GM19463 (cell line): ENCODE measurements around the gene FGFRL1.
A peak's percentile ranks its signal among the peaks of the same experiment; 100 is the strongest.

Source experiments
- ATAC-seq: cut with Tn5 transposase; IDR thresholded peaks from one replicate; pipeline ENCODE4 v1.9.1; 2021; ENCODE audit warnings: mild to moderate bottlenecking, moderate library complexity; ENCODE audit not compliant: unreplicated experiment

The FGFRL1 gene

GRCh38 chr4:1011022-1011665, at the start of gene FGFRL1:
FGFRL1 (plus strand) TSS chr4:1011626; CDS start chr4:1012486, 860 bp downstream.
- ATAC-seq = peak; percentile 50

GRCh38 chr4:962231-963208, 48.9 kb upstream of the FGFRL1 start:
- ATAC-seq = no peak

- ATAC-seq = no peak
Observed at GRCh38 chr4:963276-964225, 47.9 kb upstream of the FGFRL1 start.

GRCh38 chr4:964346-965025, 46.9 kb upstream of the FGFRL1 start:
- ATAC-seq = no peak

GRCh38 chr4:965048-965765, 46.2 kb upstream of the FGFRL1 start:
- no peak for ATAC-seq

- ATAC-seq = no peak
Observed at GRCh38 chr4:965766-966134, 45.7 kb upstream of the FGFRL1 start.

- no peak for ATAC-seq
Observed at GRCh38 chr4:966266-967112, 44.9 kb upstream of the FGFRL1 start.

GRCh38 chr4:967113-968104, 44.0 kb upstream of the FGFRL1 start:
- no peak for ATAC-seq

- no peak for ATAC-seq
Observed at GRCh38 chr4:968221-968620, 43.2 kb upstream of the FGFRL1 start.

- no peak for ATAC-seq
Observed at GRCh38 chr4:968621-969394, 42.6 kb upstream of the FGFRL1 start.

GRCh38 chr4:970046-970745, 41.2 kb upstream of the FGFRL1 start:
- no peak for ATAC-seq

- ATAC-seq = no peak
Observed at GRCh38 chr4:970854-971520, 40.4 kb upstream of the FGFRL1 start.

GRCh38 chr4:971666-972500, 39.5 kb upstream of the FGFRL1 start:
- no peak for ATAC-seq

GRCh38 chr4:972651-973424, 38.6 kb upstream of the FGFRL1 start:
- peak; percentile 39 for ATAC-seq
